SU-DHL-6 (cell line): ENCODE results near the gene RP9.

Source experiments
- H2AFZ ChIP-seq: fragments of 200-600 bp; sonication (generic); 2 replicates; pipeline ENCODE4 v1.6.1; 2014; ENCODE audit warnings: low read depth, mild to moderate bottlenecking, moderate library complexity, mixed read lengths, antibody characterized with exemption, low read length; ENCODE audit not compliant: severe bottlenecking
- H3F3A ChIP-seq: fragments of 200-600 bp; shearing (Covaris generic); 2 replicates; pipeline ENCODE4 v1.6.0; 2016; ENCODE audit warnings: antibody characterized with exemption, mild to moderate bottlenecking; ENCODE audit not compliant: insufficient read depth
- H3K27ac ChIP-seq: fragments of 200-600 bp; sonication (generic); 2 replicates; pipeline ENCODE4 v1.5.1; 2016; ENCODE audit warnings: low read depth, mild to moderate bottlenecking, low read length, moderate library complexity, mixed read lengths
- H3K27me3 ChIP-seq: fragments of 200-600 bp; sonication (generic), shearing (Covaris generic); 2 replicates; pipeline ENCODE4 v1.6.0; 2014; ENCODE audit warnings: mild to moderate bottlenecking, low read length
- H3K36me3 ChIP-seq: fragments of 200-600 bp; sonication (generic); 2 replicates; pipeline ENCODE4 v1.6.1; 2014; ENCODE audit warnings: mild to moderate bottlenecking, low read length, mixed read lengths
- H3K4me2 ChIP-seq: fragments of 300-600, 200-600 bp; shearing (Covaris generic), sonication (generic); 2 replicates; pipeline ENCODE4 v1.6.0; 2014; ENCODE audit warnings: low read length, low read depth, mild to moderate bottlenecking; ENCODE audit not compliant: poor library complexity, severe bottlenecking
- H3K4me3 ChIP-seq: fragments of 200-600 bp; sonication (generic); 2 replicates; pipeline ENCODE4 v1.5.1; 2014; ENCODE audit warnings: antibody characterized with exemption, low read length, mild to moderate bottlenecking, mixed read lengths; ENCODE audit not compliant: insufficient read depth, poor library complexity, severe bottlenecking
- H3K79me2 ChIP-seq: fragments of 200-600 bp; sonication (generic); 2 replicates; pipeline ENCODE4 v1.6.1; 2014; ENCODE audit warnings: mild to moderate bottlenecking, low read length, moderate library complexity; ENCODE audit not compliant: insufficient read depth
- H3K9ac ChIP-seq: fragments of 200-600 bp; sonication (generic); 2 replicates; pipeline ENCODE4 v1.7.0; 2014; ENCODE audit warnings: mild to moderate bottlenecking, low read length
- H3K9me2 ChIP-seq: fragments of 200-600 bp; sonication (generic); replicated peaks from 2 replicates; pipeline ENCODE4 v1.6.1; 2014; ENCODE audit warnings: low read length; ENCODE audit not compliant: insufficient read depth
- H3K9me3 ChIP-seq: fragments of 200-600 bp; sonication (generic); 2 replicates; pipeline ENCODE4 v1.6.1; 2014; ENCODE audit warnings: low read length, mixed read lengths; ENCODE audit not compliant: insufficient read depth
- H4K20me1 ChIP-seq: fragments of 200-600 bp; sonication (generic); 2 replicates; pipeline ENCODE4 v1.6.1; 2014; ENCODE audit warnings: low read depth, mild to moderate bottlenecking, antibody characterized with exemption, low read length, moderate library complexity, mixed read lengths
- CTCF ChIP-seq: fragments of 200-600 bp; sonication (generic); IDR thresholded peaks from one replicate; pipeline ENCODE4 v1.5.1; 2017; ENCODE audit warnings: antibody characterized with exemption, mild to moderate bottlenecking, low read length, moderate library complexity; ENCODE audit not compliant: insufficient read depth, poor library complexity, severe bottlenecking
- EZH2phosphoT487 ChIP-seq: fragments of 200-600 bp; sonication (generic), shearing (Covaris generic); conservative IDR thresholded peaks from 2 replicates; pipeline ENCODE4 v1.6.1; 2018; ENCODE audit warnings: mild to moderate bottlenecking, antibody characterized with exemption, low read length, moderate library complexity, mixed read lengths

The RP9 gene

GRCh38 chr7:33050535-33051318, 58.5 kb downstream of the RP9 start:
- H4K20me1 ChIP-seq, result peaks cover 50% of the 10 kb centered on the region
- no peaks in the 10 kb centered on the region for H3K9me2 ChIP-seq

GRCh38 chr7:33048704-33049103, 60.5 kb downstream of the RP9 start:
- H3K9ac ChIP-seq, result no peak overlapping the region
- H4K20me1 ChIP-seq, result peaks cover 64% of the 10 kb centered on the region
- H3K27me3 ChIP-seq, result no peaks in the 10 kb centered on the region
- no peak for TF ChIP-seq CTCF
- TF ChIP-seq EZH2phosphoT487, result no peak
- no peaks in the 10 kb centered on the region for H3K9me2 ChIP-seq
- no peak overlapping the region for H2AFZ ChIP-seq
- H3K79me2 ChIP-seq, result peaks cover 93% of the 10 kb centered on the region
- H3K36me3 ChIP-seq, result peaks cover 3% of the 10 kb centered on the region; the same call in 1 of the 2 replicates
- no peak overlapping the region for H3K4me3 ChIP-seq
- H3K4me2 ChIP-seq, result no peak overlapping the region
- peaks cover 17% of the 10 kb centered on the region for H3F3A ChIP-seq
- no peak overlapping the region for H3K27ac ChIP-seq
- H3K9me3 ChIP-seq, result no peaks in the 10 kb centered on the region

More at GRCh38 chr7:33050535-33051318, 58.5 kb downstream of the RP9 start:
- peaks cover 3% of the 10 kb centered on the region; the same call in 1 of the 2 replicates for H3K36me3 ChIP-seq
- no peaks in the 10 kb centered on the region for H3K9me3 ChIP-seq
- H3K79me2 ChIP-seq, result peaks cover 96% of the 10 kb centered on the region
- 0 out of 2 replicates have a peak overlapping the region, but pooled peaks have one; percentile 0 for H3K9ac ChIP-seq
- no peak overlapping the region for H3K27ac ChIP-seq
- no peak for TF ChIP-seq EZH2phosphoT487
- TF ChIP-seq CTCF, result peak; percentile 75
- H3F3A ChIP-seq, result peaks cover 17% of the 10 kb centered on the region
- H3K27me3 ChIP-seq, result no peaks in the 10 kb centered on the region
- no peak overlapping the region for H2AFZ ChIP-seq
- no peak overlapping the region for H3K4me3 ChIP-seq
- peak overlapping the region; percentile 2 for H3K4me2 ChIP-seq

GRCh38 chr7:33048257-33048656, 60.9 kb downstream of the RP9 start:
- Histone ChIP-seq H3F3A (peaks cover 22% of the 10 kb centered on the region), H3K4me3 (no peak overlapping the region), H3K27me3 (no peaks in the 10 kb centered on the region), H3K36me3 (peaks cover 3% of the 10 kb centered on the region; the same call in 1 of the 2 replicates), H3K9ac (no peak overlapping the region), H3K27ac (no peak overlapping the region), H3K9me2 (no peaks in the 10 kb centered on the region), H2AFZ (no peak overlapping the region), H3K9me3 (no peaks in the 10 kb centered on the region), H3K79me2 (peaks cover 93% of the 10 kb centered on the region), H4K20me1 (peaks cover 69% of the 10 kb centered on the region), H3K4me2 (no peak overlapping the region)
- TF ChIP-seq CTCF (no peak), EZH2phosphoT487 (no peak)
